Ascending aorta (tissue), 2 donors: Measurements from ENCODE around the gene TRIB2. TPM values are rescaled to one million over a fixed set of nuclear protein-coding genes. Genes with fewer than 3 reads are reported as not detected.

Experiments used
- DNase-seq, 2 donors: peaks; one replicate each; pipeline ENCODE4 v3.0.0-alpha.2; 2019; ENCODE audit warnings: low spot score in 2 of 2
- H3K27ac ChIP-seq, 2 donors: fragments of 200-600 bp; sonication (generic); one replicate each; pipeline ENCODE4 v1.5.1; 2016 to 2017; ENCODE audit warnings: mild to moderate bottlenecking in 1 of 2
- H3K27me3 ChIP-seq: fragments of 200-600 bp; sonication (generic); one replicate; pipeline ENCODE4 v1.5.1; 2017
- H3K36me3 ChIP-seq, 2 donors: fragments of 200-600 bp; sonication (generic); one replicate each; pipeline ENCODE4 v1.5.1; 2016
- H3K4me1 ChIP-seq, 2 donors: fragments of 200-600 bp; sonication (generic); one replicate each; pipeline ENCODE4 v1.5.1; 2016 to 2017; ENCODE audit warnings: mild to moderate bottlenecking in 1 of 2
- H3K4me3 ChIP-seq, 2 donors: fragments of 200-600 bp; sonication (generic); one replicate each; pipeline ENCODE4 v1.5.1; 2016 to 2017; ENCODE audit warnings: mild to moderate bottlenecking in 1 of 2
- H3K9me3 ChIP-seq, 2 donors: fragments of 200-600 bp; sonication (generic); one replicate each; pipeline ENCODE4 v1.5.1; 2016
- CTCF ChIP-seq, 3 experiments: fragments of 200-600 bp in 2 of 3; fragments of 450-650 bp in 1 of 3; sonication (generic) in 2 of 3; IDR thresholded peaks; one replicate each; pipeline ENCODE4 v1.5.1; 2016 to 2019; ENCODE audit warnings: antibody characterized with exemption in 3 of 3, mild to moderate bottlenecking in 1 of 3, moderate library complexity in 1 of 3
- intact Hi-C: fragments of 100-400 bp; cut with DNase I; formaldehyde crosslinking; loops from one replicate; pipeline ENCODE4 v1.15.1; 2023
- total RNA-seq: library from RNA; depleted of rRNA; stranded (reverse); fragments of >200 nt; gene quantifications from one replicate; pipeline ENCODE4 v1.1.0, GENCODE V29; 2016

Gene TRIB2
- total RNA-seq, 1 donor from 2014 or later, result 55.6 TPM

- H3K4me1 ChIP-seq, result peaks cover 0 to 3% of the 10 kb centered on the region in 2 donors
- H3K27me3 ChIP-seq, result no peaks in the 10 kb centered on the region
- H3K4me3 ChIP-seq, result no peak overlapping the region
- H3K9me3 ChIP-seq, result no peaks in the 10 kb centered on the region
- DNase-seq, result no peak
- peak overlapping the region; percentile 2 to 35 for H3K27ac ChIP-seq
- intact Hi-C loops, result no loop called here
- no peak for TF ChIP-seq CTCF (IDR thresholded peaks at IDR 0.05)
- peaks cover 26 to 28% of the 10 kb centered on the region in 2 donors for H3K36me3 ChIP-seq
Observed at GRCh38 chr2:12726271-12726670, 9.5 kb downstream of the TRIB2 start.

GRCh38 chr2:12727065-12727464 is 10.3 kb downstream of the TRIB2 start:
- no peak overlapping the region for H3K27ac ChIP-seq
- no peaks in the 10 kb centered on the region for H3K27me3 ChIP-seq
- H3K36me3 ChIP-seq, result peaks cover 26 to 28% of the 10 kb centered on the region in 2 donors
- no peak for TF ChIP-seq CTCF (IDR thresholded peaks at IDR 0.05)
- no peak overlapping the region for H3K4me3 ChIP-seq
- no peak for DNase-seq
- H3K4me1 ChIP-seq, result peaks cover 0 to 1% of the 10 kb centered on the region in 2 donors
- no peaks in the 10 kb centered on the region for H3K9me3 ChIP-seq
- intact Hi-C loops, result no loop called here

- H3K4me1 ChIP-seq, result peaks cover under 1 to 7% of the 10 kb centered on the region in 2 donors
- peak overlapping the region in 1 of 2 donors; percentile 6 for H3K27ac ChIP-seq
- no peak overlapping the region for H3K4me3 ChIP-seq
- no peak for TF ChIP-seq CTCF (IDR thresholded peaks at IDR 0.05)
- H3K36me3 ChIP-seq, result peaks cover 26 to 28% of the 10 kb centered on the region in 2 donors
- no peaks in the 10 kb centered on the region for H3K27me3 ChIP-seq
- DNase-seq, result no peak
- no peaks in the 10 kb centered on the region for H3K9me3 ChIP-seq
- intact Hi-C loops, result no loop called here
Observed at GRCh38 chr2:12727641-12728040, 10.9 kb downstream of the TRIB2 start.

GRCh38 chr2:12728221-12728777 is 11.6 kb downstream of the TRIB2 start:
- H3K27ac ChIP-seq, result no peak overlapping the region
- peaks cover 26 to 28% of the 10 kb centered on the region in 2 donors for H3K36me3 ChIP-seq
- no peaks in the 10 kb centered on the region for H3K27me3 ChIP-seq
- no peak overlapping the region for H3K4me3 ChIP-seq
- TF ChIP-seq CTCF (IDR thresholded peaks at IDR 0.05), result no peak
- H3K4me1 ChIP-seq, result peaks cover 3 to 12% of the 10 kb centered on the region in 2 donors
- no peaks in the 10 kb centered on the region for H3K9me3 ChIP-seq
- no peak for DNase-seq
- intact Hi-C loops, result no loop called here

GRCh38 chr2:12730265-12730664 is 13.5 kb downstream of the TRIB2 start:
- DNase-seq, result no peak
- no peak overlapping the region for H3K4me3 ChIP-seq
- peaks cover 13 to 33% of the 10 kb centered on the region in 2 donors for H3K36me3 ChIP-seq
- no peak overlapping the region for H3K27ac ChIP-seq
- H3K27me3 ChIP-seq, result no peaks in the 10 kb centered on the region
- intact Hi-C loops, result loop anchor here (5.0 kb wide), 1 partner anchor 87 kb away; no protein-coding TSS in a partner anchor
- no peak for TF ChIP-seq CTCF (IDR thresholded peaks at IDR 0.05)
- H3K4me1 ChIP-seq, result peaks cover 3 to 19% of the 10 kb centered on the region in 2 donors
- H3K9me3 ChIP-seq, result no peaks in the 10 kb centered on the region
